Inferior parietal cortex (tissue), 1 donor: Measurements from ENCODE around the gene ZMYM4.
A peak's percentile ranks its signal among the peaks of the same experiment; 100 is the strongest.

Experiments
- DNase-seq: peaks from one replicate; pipeline ENCODE4 v3.0.0-alpha.2; 2016; ENCODE audit errors: extremely low spot score

ZMYM4 gene

GRCh38 chr1:35278886-35279554 is 10.5 kb downstream of the ZMYM4 start:
- DNase-seq, result no peak

GRCh38 chr1:35279555-35279904 is 11.0 kb downstream of the ZMYM4 start:
- DNase-seq, result no peak

- no peak for DNase-seq
Observed at GRCh38 chr1:35280006-35280405, 11.5 kb downstream of the ZMYM4 start.

- no peak for DNase-seq
Observed at GRCh38 chr1:35281565-35281964, 13.1 kb downstream of the ZMYM4 start.

GRCh38 chr1:35282172-35282571 is 13.7 kb downstream of the ZMYM4 start:
- no peak for DNase-seq

- DNase-seq, result no peak
Observed at GRCh38 chr1:35284852-35285251, 16.3 kb downstream of the ZMYM4 start.

- no peak for DNase-seq
Observed at GRCh38 chr1:35285771-35286606, 17.5 kb downstream of the ZMYM4 start.

GRCh38 chr1:35287807-35288640 is 19.5 kb downstream of the ZMYM4 start:
- DNase-seq, result no peak

- DNase-seq, result no peak
Observed at GRCh38 chr1:35288761-35289160, 20.3 kb downstream of the ZMYM4 start.

GRCh38 chr1:35290452-35290851 is 21.9 kb downstream of the ZMYM4 start:
- DNase-seq, result no peak

GRCh38 chr1:35294809-35295208 is 26.3 kb downstream of the ZMYM4 start:
- DNase-seq, result no peak

- no peak for DNase-seq
Observed at GRCh38 chr1:35297886-35298285, 29.4 kb downstream of the ZMYM4 start.

- DNase-seq, result peak; percentile 61
Observed at GRCh38 chr1:35298464-35298863, 30.0 kb downstream of the ZMYM4 start.

- no peak for DNase-seq
Observed at GRCh38 chr1:35300376-35300775, 31.9 kb downstream of the ZMYM4 start.

GRCh38 chr1:35301674-35302392 is 33.3 kb downstream of the ZMYM4 start:
- no peak for DNase-seq

GRCh38 chr1:35305383-35305782 is 36.9 kb downstream of the ZMYM4 start:
- DNase-seq, result no peak

- DNase-seq, result no peak
Observed at GRCh38 chr1:35315649-35316048, 47.1 kb downstream of the ZMYM4 start.

- DNase-seq, result no peak
Observed at GRCh38 chr1:35316264-35316663, 47.8 kb downstream of the ZMYM4 start.

GRCh38 chr1:35319988-35320713 is 51.6 kb downstream of the ZMYM4 start:
- DNase-seq, result no peak

GRCh38 chr1:35320937-35321336 is 52.4 kb downstream of the ZMYM4 start:
- no peak for DNase-seq

GRCh38 chr1:35324486-35324885 is 56.0 kb downstream of the ZMYM4 start:
- no peak for DNase-seq
